ENCODE data around the gene FBXO15. TPM values are rescaled to one million over a fixed set of nuclear protein-coding genes. Genes with fewer than 3 reads are reported as not detected.
A peak's percentile ranks its signal among the peaks of the same experiment; 100 is the strongest.

The FBXO15 gene, protein sequence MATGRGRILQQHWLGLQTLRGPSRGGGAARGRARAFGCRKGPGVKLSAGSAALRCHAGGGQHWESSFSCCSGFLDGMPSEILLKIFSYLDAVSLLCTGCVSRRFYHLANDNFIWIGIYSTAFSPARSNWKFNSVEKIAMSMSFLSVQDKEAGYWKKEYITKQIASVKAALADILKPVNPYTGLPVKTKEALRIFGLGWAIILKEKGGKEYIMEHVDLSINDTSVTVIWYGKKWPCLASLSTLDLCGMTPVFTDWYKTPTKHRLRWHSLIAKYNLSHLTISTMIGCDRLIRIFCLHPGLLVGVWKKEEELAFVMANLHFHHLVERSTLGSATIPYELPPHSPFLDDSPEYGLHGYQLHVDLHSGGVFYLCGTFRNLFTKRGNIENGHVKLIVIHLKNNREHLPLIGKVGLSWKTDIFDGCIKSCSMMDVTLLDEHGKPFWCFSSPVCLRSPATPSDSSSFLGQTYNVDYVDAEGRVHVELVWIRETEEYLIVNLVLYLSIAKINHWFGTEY
- total RNA-seq, result 1 to 10 TPM; 1.2 to 1.3 TPM

DNA sequence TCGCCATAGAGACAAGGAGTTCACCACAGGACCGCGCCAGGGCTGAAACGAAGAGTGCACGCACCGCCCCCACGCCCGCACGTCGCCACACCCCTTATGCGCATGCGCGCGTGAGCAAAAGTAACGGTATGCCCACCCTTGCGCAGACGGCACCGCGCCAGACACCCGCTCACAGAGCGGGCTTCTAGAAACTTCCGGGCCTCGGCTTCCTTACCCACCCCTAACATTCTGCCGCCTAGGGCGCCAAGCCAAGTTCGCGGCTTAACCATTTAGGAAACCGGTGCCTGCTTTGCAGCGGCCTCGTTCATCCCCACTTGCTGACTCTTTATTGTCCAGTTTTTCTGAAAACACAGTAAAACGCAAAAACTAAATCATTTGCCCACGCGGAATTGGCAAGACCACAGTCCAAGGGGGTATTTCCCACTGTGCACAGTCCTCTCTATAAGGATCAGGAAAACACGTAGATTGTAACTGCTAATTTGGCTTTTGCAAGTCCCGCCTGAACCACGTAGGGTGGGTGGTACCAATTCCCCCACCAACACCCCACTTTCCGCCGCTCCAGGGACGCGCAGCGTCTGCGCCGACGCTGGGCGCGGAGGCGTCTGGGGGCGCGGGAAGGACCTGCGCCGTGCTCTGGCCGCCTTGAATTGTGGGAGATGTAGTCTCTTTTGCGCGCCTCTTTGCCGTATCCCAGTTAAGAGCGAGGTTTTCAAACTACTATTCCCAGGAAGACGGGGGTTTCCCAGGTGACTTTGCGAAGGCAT, at the start of gene FBXO15, which contains the start of gene TIMM21:
Gene FBXO15 (minus strand): TSS at position 56 of the 764 bp plus-strand sequence. CDS start 49 bp downstream, at position 7.
Gene TIMM21 (plus strand): TSS at position 745 of the 764 bp plus-strand sequence. CDS start 286 bp downstream, outside the sequence.
- H3K4me3 Mint-ChIP-seq, result peak within 1 kb of the TSS; percentile 96
- peak; percentile 95 for DNase-seq
- intact Hi-C loops (cut with micrococcal nuclease), result loop anchor here (1.0 kb wide), 7 partner anchors 8 to 450 kb away; no protein-coding TSS in a partner anchor
- H3K36me3 Mint-ChIP-seq (ENCODE audit: low read depth), result peaks cover 29% of the 10 kb centered on the region
- H3K27ac Mint-ChIP-seq, result peak within 1 kb of the TSS; percentile 97
- peaks cover 42% of the 10 kb centered on the region for H3K4me1 Mint-ChIP-seq (ENCODE audit: low read depth)
- CTCF ChIA-PET, result interaction anchor here (2.0 kb wide), 1 partner anchor 8 kb away, joined by 5 read pairs; no protein-coding TSS in a partner anchor
- no peaks in the 10 kb centered on the region for H3K9me3 Mint-ChIP-seq
- no peaks in the 10 kb centered on the region for H3K27me3 Mint-ChIP-seq (ENCODE audit: low read depth)

DNA sequence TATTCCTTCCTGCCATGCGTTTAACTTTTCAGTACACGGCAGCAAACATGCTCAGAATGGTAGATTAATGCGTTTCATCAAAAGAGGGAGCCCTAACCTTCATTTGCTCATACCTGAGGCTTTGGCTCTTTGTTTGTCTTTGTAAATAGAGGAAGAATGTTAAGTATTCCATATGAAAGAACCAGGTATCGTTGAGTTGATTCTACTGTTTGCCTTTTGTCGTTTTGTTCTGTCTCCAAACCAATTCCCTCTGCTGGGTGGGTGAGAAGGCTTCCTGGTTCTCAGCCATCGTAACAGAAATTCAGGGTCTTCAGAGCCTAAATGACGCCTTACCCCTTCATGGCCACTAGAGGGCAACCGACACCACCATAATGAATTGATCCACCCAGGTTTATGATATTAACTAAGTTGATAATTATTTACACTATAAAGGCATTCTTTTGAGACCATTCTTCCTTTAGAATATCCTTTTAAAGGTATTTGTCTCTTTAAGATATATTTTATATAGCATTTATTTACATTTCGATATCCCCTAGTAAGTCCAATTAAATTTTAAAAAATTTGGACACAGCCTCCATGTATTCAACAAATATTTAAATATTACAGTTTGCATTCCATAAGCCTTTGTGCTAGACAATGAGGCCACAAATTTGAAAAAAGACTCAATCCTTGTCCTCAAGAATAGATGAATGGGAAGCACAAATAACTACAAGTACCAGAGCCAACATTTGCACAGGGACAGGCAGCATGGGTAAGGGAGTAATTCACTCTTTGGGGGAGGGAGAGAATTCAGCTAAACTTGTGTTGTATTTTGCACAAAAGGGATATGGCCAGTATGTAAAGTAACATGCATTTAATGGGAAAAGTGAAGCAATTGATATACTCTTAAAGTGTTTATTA, 48.8 kb upstream of the FBXO15 start:
- DNase-seq, result peak; percentile 64
- Mint-ChIP-seq H3K27me3 (ENCODE audit: low read depth) (peaks cover under 1% of the 10 kb centered on the region), H3K36me3 (ENCODE audit: low read depth) (no peaks in the 10 kb centered on the region), H3K4me3 (peak overlapping the region; percentile 63), H3K4me1 (ENCODE audit: low read depth) (peaks cover 3% of the 10 kb centered on the region), H3K27ac (peak overlapping the region; percentile 28), H3K9me3 (no peaks in the 10 kb centered on the region)
- CTCF ChIA-PET, result interaction anchor here (0.7 to 4.1 kb wide), 9 partner anchors 17 to 355 kb away, joined by 3 to 41 read pairs (median 3); no protein-coding TSS in a partner anchor
- intact Hi-C loops (cut with micrococcal nuclease), result loop anchor here (1.0 kb wide), 4 partner anchors 135 to 356 kb away; no protein-coding TSS in a partner anchor

DNA sequence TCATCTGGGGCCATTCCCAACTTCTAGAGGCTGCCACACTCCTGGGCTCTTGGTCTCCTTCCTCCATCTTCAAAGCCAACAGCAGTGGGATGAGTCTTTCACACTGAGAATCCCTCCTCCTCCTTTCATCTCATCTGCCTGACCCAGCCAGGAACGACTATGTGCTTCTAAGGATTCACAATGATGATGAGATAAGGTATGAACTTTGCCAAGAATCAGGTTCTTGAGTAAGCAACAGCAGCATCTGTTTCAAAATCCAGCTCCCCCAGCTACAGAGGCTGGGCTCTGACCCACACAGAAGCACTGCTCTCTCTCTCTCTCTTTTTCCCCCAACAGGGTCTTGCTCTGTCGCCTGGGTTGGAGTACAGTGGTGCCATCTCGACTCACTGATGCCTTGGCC, 47.1 kb upstream of the FBXO15 start:
- peaks cover 2% of the 10 kb centered on the region for H3K27me3 Mint-ChIP-seq (ENCODE audit: low read depth)
- H3K9me3 Mint-ChIP-seq, result no peaks in the 10 kb centered on the region
- intact Hi-C loops (cut with micrococcal nuclease), result no loop called here
- H3K27ac Mint-ChIP-seq, result no peak overlapping the region
- no peaks in the 10 kb centered on the region for H3K36me3 Mint-ChIP-seq (ENCODE audit: low read depth)
- CTCF ChIA-PET, result interaction anchor here (0.7 to 1.5 kb wide), 7 partner anchors 28 to 358 kb away, joined by 3 to 8 read pairs (median 4); no protein-coding TSS in a partner anchor
- H3K4me3 Mint-ChIP-seq, result no peak overlapping the region
- DNase-seq, result no peak
- H3K4me1 Mint-ChIP-seq (ENCODE audit: low read depth), result peaks cover 3% of the 10 kb centered on the region

DNA sequence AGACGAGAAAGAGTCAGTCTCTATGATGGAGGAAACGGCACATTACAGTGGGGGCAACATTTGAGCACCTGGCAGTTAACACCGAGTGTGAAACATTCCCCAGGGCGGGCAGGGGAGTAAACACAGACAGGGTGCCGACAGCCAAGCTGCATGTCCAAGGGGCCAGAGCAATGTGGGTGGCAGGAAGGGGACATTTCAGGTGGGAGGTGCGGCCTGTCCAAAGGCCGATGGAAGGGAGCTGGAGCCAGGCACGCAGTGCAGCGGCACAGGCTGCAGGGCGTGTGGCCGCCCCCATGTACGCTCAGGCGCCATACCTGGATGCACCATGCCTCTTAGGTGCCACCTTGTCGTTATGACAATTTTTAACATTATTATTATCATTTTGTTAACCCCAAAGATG, 43.9 kb upstream of the FBXO15 start:
- no peak overlapping the region for H3K27ac Mint-ChIP-seq
- DNase-seq, result no peak
- H3K4me1 Mint-ChIP-seq (ENCODE audit: low read depth), result peaks cover 3% of the 10 kb centered on the region
- H3K27me3 Mint-ChIP-seq (ENCODE audit: low read depth), result peaks cover 8% of the 10 kb centered on the region
- intact Hi-C loops (cut with micrococcal nuclease), result no loop called here
- H3K36me3 Mint-ChIP-seq (ENCODE audit: low read depth), result no peaks in the 10 kb centered on the region
- CTCF ChIA-PET, result interaction anchor here (0.7 kb wide), 1 partner anchor 302 kb away, joined by 3 read pairs; no protein-coding TSS in a partner anchor
- H3K9me3 Mint-ChIP-seq, result no peaks in the 10 kb centered on the region
- H3K4me3 Mint-ChIP-seq, result no peak overlapping the region

DNA sequence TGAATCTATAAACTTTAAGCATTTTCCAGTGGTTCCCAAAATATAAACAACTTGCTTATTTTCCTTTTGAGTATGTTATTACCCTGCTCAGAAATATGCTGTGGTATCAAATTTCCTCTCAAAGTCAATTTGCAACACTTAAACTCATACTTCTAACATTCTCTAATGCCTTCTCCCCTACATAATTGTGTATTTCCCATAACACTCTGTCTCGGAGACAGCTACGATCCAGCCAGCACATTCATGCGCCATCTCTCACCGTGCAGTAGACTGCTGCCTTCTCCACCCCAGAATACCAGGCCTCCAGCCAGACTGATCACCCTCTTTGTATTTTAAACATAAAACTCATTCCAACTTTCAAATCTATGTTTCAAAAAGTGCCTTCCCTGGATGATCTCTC, 42.5 kb upstream of the FBXO15 start:
- H3K9me3 Mint-ChIP-seq, result no peaks in the 10 kb centered on the region
- peaks cover 9% of the 10 kb centered on the region for H3K27me3 Mint-ChIP-seq (ENCODE audit: low read depth)
- CTCF ChIA-PET, result interaction anchor here (0.6 to 1.4 kb wide), 2 partner anchors 152 to 362 kb away, joined by 3 to 4 read pairs; no protein-coding TSS in a partner anchor
- H3K27ac Mint-ChIP-seq, result no peak overlapping the region
- intact Hi-C loops (cut with micrococcal nuclease), result no loop called here
- H3K4me3 Mint-ChIP-seq, result no peak overlapping the region
- H3K36me3 Mint-ChIP-seq (ENCODE audit: low read depth), result no peaks in the 10 kb centered on the region
- no peak for DNase-seq
- H3K4me1 Mint-ChIP-seq (ENCODE audit: low read depth), result no peaks in the 10 kb centered on the region

DNA sequence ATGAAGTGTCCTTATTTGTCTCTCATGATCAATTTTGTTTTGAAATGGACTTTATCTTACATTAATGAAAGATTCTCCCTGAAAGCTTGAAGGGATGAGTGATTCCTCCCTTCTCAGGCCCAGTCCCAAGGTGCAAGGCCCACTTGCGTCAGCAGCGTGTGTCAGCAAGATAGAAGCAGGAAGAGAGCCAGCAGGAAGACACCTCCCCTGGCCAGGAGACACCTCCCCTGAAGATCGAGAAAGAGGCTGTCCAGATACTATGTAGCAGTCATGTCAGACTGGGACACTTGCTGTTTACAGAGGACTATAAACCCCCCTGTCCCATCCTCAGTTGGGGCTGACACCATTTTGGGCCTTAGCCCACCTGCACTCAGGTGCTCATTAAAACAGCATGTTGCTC, 39.0 kb upstream of the FBXO15 start:
- Mint-ChIP-seq H3K4me1 (ENCODE audit: low read depth) (no peaks in the 10 kb centered on the region), H3K4me3 (no peak overlapping the region), H3K27ac (no peak overlapping the region), H3K27me3 (ENCODE audit: low read depth) (peaks cover 13% of the 10 kb centered on the region), H3K36me3 (ENCODE audit: low read depth) (no peaks in the 10 kb centered on the region), H3K9me3 (no peaks in the 10 kb centered on the region)
- CTCF ChIA-PET, result no interaction called here
- no peak for DNase-seq
- intact Hi-C loops (cut with micrococcal nuclease), result no loop called here

DNA sequence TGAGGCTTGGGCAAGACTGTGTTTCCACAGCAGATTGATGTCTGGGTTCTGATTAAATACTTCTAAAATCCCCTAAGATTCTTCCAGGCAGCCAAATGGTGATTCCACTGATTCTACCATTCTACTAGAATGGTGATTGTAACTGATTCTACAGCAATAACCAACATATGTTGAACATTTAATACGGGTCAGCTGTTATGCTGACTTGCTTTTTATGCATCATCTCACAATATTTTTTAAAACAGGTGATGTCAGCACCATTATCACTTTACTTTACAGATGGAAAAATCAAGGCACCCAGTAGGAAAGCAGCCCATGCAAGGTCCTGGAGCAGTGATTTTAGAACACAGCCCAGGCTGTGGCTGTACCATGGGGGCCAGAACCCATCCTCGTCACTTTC, 38.2 kb upstream of the FBXO15 start:
- peaks cover 11% of the 10 kb centered on the region for H3K27me3 Mint-ChIP-seq (ENCODE audit: low read depth)
- H3K27ac Mint-ChIP-seq, result no peak overlapping the region
- H3K4me3 Mint-ChIP-seq, result no peak overlapping the region
- no peaks in the 10 kb centered on the region for H3K36me3 Mint-ChIP-seq (ENCODE audit: low read depth)
- CTCF ChIA-PET, result no interaction called here
- no peak for DNase-seq
- H3K9me3 Mint-ChIP-seq, result no peaks in the 10 kb centered on the region
- H3K4me1 Mint-ChIP-seq (ENCODE audit: low read depth), result no peaks in the 10 kb centered on the region
- intact Hi-C loops (cut with micrococcal nuclease), result no loop called here

DNA sequence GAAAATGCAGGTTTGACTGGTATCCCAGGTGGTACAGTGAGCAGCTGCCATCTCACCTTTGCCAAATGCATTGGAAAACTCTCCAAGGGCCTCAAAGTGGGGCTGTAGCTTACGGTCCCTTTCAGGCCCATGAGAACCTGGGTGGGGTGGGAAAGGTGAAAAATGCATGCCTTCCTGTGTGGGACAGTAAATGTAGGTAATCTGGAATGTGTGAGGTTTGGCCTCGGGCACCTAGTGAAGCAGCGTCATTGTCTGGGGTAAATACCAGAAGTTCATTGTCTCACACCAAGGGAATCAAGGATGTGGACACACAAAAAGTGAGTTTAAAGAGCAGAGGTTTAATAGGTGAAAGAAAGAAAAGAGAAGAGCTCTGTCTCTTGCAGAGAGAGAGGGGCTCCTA, 37.2 kb upstream of the FBXO15 start:
- DNase-seq, result no peak
- intact Hi-C loops (cut with micrococcal nuclease), result no loop called here
- no peak overlapping the region for H3K4me3 Mint-ChIP-seq
- no peak overlapping the region for H3K27ac Mint-ChIP-seq
- no peaks in the 10 kb centered on the region for H3K36me3 Mint-ChIP-seq (ENCODE audit: low read depth)
- peaks cover 11% of the 10 kb centered on the region for H3K27me3 Mint-ChIP-seq (ENCODE audit: low read depth)
- no peaks in the 10 kb centered on the region for H3K9me3 Mint-ChIP-seq
- CTCF ChIA-PET, result interaction anchor here (0.6 kb wide), 1 partner anchor 168 kb away, joined by 3 read pairs; no protein-coding TSS in a partner anchor
- H3K4me1 Mint-ChIP-seq (ENCODE audit: low read depth), result no peaks in the 10 kb centered on the region

DNA sequence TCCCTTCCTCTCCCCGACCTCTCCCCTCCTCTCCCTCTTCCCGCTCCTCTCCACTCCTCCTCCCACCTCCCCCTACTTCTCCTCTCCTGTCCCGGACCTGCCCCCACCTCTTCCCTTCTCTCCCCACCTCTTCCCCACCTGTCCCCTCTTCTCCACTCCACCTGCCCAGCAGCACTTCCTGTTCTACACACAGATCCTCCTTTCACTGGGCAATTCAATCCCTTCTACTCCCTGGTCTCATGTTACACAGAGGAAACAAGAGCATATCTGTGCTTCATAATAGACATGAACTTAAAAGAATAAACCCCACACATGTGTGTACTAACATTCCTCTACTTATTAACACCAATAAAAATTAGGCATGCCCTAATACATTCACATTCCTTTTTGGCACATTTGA, 35.5 kb upstream of the FBXO15 start:
- Mint-ChIP-seq H3K4me3 (no peak overlapping the region), H3K27ac (no peak overlapping the region), H3K9me3 (no peaks in the 10 kb centered on the region), H3K27me3 (ENCODE audit: low read depth) (peaks cover 6% of the 10 kb centered on the region), H3K4me1 (ENCODE audit: low read depth) (no peaks in the 10 kb centered on the region), H3K36me3 (ENCODE audit: low read depth) (no peaks in the 10 kb centered on the region)
- CTCF ChIA-PET, result no interaction called here
- intact Hi-C loops (cut with micrococcal nuclease), result no loop called here
- no peak for DNase-seq

DNA sequence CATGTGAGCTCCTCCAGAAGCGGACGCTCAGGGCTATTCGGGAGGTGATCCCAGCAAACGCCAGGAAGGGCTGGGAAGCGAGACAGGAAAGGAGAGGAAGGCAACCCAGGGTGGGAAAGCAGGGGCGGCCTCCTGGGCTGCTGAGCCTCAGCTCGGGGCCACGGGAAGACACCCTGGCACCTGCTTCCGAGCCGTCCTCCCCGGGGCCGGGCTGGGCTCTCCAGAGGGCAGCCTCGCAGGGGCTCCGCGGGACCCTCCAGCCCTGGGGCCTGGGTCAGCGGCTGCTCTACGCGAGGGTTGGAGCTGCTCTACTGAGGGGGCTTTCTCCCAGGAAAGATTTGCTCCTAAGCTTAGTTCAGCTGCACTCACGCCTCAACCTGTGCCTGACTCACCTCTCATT, 34.7 kb upstream of the FBXO15 start:
- no peak overlapping the region for H3K4me3 Mint-ChIP-seq
- no peak for DNase-seq
- no peaks in the 10 kb centered on the region for H3K9me3 Mint-ChIP-seq
- no peaks in the 10 kb centered on the region for H3K36me3 Mint-ChIP-seq (ENCODE audit: low read depth)
- no peak overlapping the region for H3K27ac Mint-ChIP-seq
- no peaks in the 10 kb centered on the region for H3K4me1 Mint-ChIP-seq (ENCODE audit: low read depth)
- intact Hi-C loops (cut with micrococcal nuclease), result no loop called here
- CTCF ChIA-PET, result no interaction called here
- H3K27me3 Mint-ChIP-seq (ENCODE audit: low read depth), result peaks cover 6% of the 10 kb centered on the region

DNA sequence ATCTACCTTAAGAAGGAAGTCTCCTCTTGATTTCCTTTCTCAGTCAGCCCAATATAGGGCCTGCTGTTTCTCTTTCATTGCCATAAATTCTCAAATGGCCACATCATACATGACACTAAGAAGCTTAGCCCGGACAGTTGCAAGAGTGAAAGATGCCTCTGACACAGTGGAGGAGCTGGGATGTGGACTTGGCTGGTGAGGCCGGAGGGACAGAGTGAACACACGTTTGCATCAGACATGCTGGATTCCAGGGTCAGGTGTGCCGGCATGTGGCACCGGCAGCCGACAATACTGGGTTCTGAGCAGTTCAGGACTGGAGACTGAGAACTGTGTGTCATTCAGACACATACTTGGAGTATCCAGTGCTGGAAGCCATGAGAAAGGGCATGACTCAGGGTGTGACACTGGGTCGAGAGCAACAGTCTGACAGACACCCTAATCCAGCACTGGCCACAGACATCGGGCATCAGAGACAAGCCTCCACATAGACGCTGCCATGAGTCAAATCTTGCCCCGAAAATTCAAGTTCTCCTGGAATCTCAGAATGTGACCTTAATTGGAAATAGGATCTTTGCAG, 32.1 kb upstream of the FBXO15 start:
- intact Hi-C loops (cut with micrococcal nuclease), result no loop called here
- H3K36me3 Mint-ChIP-seq (ENCODE audit: low read depth), result no peaks in the 10 kb centered on the region
- no peak overlapping the region for H3K27ac Mint-ChIP-seq
- H3K4me1 Mint-ChIP-seq (ENCODE audit: low read depth), result no peaks in the 10 kb centered on the region
- CTCF ChIA-PET, result interaction anchor here (1.4 kb wide), 1 partner anchor 17 kb away, joined by 3 read pairs; no protein-coding TSS in a partner anchor
- no peak overlapping the region for H3K4me3 Mint-ChIP-seq
- H3K27me3 Mint-ChIP-seq (ENCODE audit: low read depth), result peaks cover 10% of the 10 kb centered on the region
- no peak for DNase-seq
- H3K9me3 Mint-ChIP-seq, result no peaks in the 10 kb centered on the region
